ENCODE data around the gene JCHAIN.
"Not testable (repeated sequence)": the region's sequence is repeated elsewhere in the genome, so short reads cannot be mapped to it uniquely, and the experiment has no call there.

DNA sequence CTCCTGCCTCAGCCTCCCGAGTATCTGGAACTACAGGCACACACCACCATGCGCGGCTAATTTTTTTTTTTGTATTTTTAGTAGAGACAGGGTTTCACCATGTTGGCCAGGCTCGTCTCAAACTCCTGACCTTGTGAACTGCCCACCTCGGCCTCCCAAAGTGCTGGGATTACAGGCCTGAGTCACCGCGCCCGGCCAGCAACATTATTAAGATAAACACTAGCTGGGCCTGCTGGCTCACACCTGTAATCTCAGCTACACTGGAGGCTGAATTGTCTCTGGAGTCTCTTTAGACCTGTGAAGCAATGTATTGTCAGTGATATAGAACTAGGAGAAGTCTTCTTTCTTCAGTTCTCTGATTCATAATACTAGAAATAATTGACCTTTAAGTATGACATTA lies 32.1 kb upstream of the JCHAIN start:
- TF ChIP-seq, protein P1, sequence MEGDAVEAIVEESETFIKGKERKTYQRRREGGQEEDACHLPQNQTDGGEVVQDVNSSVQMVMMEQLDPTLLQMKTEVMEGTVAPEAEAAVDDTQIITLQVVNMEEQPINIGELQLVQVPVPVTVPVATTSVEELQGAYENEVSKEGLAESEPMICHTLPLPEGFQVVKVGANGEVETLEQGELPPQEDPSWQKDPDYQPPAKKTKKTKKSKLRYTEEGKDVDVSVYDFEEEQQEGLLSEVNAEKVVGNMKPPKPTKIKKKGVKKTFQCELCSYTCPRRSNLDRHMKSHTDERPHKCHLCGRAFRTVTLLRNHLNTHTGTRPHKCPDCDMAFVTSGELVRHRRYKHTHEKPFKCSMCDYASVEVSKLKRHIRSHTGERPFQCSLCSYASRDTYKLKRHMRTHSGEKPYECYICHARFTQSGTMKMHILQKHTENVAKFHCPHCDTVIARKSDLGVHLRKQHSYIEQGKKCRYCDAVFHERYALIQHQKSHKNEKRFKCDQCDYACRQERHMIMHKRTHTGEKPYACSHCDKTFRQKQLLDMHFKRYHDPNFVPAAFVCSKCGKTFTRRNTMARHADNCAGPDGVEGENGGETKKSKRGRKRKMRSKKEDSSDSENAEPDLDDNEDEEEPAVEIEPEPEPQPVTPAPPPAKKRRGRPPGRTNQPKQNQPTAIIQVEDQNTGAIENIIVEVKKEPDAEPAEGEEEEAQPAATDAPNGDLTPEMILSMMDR (IDR thresholded peaks at IDR 0.05; ENCODE audit: low read length): not testable (repeated sequence)
- not testable (repeated sequence) for TF ChIP-seq EZH2 (IDR thresholded peaks at IDR 0.05; ENCODE audit: borderline replicate concordance, low read length)

Measured in OCI-LY1 (cell line).